ENCODE results near the gene MYOM1. TPM values are rescaled to one million over a fixed set of nuclear protein-coding genes. Genes with fewer than 3 reads are reported as not detected.
A peak's percentile ranks its signal among the peaks of the same experiment; 100 is the strongest.
"Not testable (repeated sequence)": the region's sequence is repeated elsewhere in the genome, so short reads cannot be mapped to it uniquely, and the experiment has no call there.

Gene MYOM1
- total RNA-seq, 2 donors from 2014 or later = 2.8 to 7.9 TPM

DNA sequence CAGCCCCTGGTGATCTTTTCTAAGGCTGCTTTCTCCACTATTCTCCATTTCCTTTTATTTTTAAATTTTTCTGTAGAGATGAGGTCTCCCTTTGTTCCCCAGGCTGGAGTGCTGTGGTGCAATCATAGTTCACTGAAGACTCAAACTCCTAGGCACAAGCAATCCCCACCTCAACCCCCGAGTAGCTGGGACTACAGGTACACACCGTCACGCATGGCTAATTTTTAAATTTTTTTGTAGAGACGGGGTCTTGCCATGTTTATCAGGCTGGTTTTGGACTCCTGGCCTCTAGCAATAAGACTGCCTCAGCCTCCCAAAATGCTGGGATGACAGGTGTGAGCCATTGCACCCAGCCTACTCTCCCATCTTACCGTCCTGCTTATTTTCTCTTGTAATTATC lies 184.1 kb downstream of the MYOM1 start:
- Histone ChIP-seq H3K9ac (ENCODE audit: low read depth in 2 of 2, low read length in 2 of 2) (no peak overlapping the region), H3K27ac (no peak overlapping the region), H3K36me3 (no peaks in the 10 kb centered on the region), H3K4me3 (no peak overlapping the region), H3K27me3 (no peaks in the 10 kb centered on the region), H3K4me1 (no peaks in the 10 kb centered on the region), H3K9me3 (no peaks in the 10 kb centered on the region)
- TF ChIP-seq, protein P1, sequence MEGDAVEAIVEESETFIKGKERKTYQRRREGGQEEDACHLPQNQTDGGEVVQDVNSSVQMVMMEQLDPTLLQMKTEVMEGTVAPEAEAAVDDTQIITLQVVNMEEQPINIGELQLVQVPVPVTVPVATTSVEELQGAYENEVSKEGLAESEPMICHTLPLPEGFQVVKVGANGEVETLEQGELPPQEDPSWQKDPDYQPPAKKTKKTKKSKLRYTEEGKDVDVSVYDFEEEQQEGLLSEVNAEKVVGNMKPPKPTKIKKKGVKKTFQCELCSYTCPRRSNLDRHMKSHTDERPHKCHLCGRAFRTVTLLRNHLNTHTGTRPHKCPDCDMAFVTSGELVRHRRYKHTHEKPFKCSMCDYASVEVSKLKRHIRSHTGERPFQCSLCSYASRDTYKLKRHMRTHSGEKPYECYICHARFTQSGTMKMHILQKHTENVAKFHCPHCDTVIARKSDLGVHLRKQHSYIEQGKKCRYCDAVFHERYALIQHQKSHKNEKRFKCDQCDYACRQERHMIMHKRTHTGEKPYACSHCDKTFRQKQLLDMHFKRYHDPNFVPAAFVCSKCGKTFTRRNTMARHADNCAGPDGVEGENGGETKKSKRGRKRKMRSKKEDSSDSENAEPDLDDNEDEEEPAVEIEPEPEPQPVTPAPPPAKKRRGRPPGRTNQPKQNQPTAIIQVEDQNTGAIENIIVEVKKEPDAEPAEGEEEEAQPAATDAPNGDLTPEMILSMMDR (IDR thresholded peaks at IDR 0.05) = no peak
- DNase-seq = no peak
- intact Hi-C loops (cut with DNase I) = no loop called here

DNA sequence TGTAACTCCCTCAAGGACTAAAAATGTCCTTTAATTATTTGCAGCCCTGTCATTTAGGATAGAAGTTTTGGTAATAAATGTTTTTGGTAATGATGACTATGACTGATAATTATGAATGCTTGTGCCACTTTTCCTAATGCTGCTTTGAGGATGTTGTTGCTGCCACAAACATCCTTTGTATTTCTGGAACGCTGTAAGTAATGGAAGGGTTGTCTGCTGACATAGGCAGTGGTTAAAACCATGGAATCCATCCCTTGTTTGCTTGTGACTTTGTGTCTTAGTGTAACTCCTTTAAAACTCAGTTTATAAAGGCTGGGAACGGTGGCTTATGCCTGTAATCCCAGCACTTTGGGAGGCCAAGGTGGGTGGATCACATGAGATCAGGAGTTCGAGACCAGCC lies 187.0 kb downstream of the MYOM1 start:
- Histone ChIP-seq H3K9me3 (no peaks in the 10 kb centered on the region), H3K4me1 (no peaks in the 10 kb centered on the region), H3K27me3 (no peaks in the 10 kb centered on the region), H3K4me3 (no peak overlapping the region), H3K36me3 (no peaks in the 10 kb centered on the region), H3K9ac (ENCODE audit: low read depth in 2 of 2, low read length in 2 of 2) (no peak overlapping the region), H3K27ac (no peak overlapping the region)
- DNase-seq = no peak
- TF ChIP-seq, protein P1 (IDR thresholded peaks at IDR 0.05) = no peak
- intact Hi-C loops (cut with DNase I) = no loop called here

DNA sequence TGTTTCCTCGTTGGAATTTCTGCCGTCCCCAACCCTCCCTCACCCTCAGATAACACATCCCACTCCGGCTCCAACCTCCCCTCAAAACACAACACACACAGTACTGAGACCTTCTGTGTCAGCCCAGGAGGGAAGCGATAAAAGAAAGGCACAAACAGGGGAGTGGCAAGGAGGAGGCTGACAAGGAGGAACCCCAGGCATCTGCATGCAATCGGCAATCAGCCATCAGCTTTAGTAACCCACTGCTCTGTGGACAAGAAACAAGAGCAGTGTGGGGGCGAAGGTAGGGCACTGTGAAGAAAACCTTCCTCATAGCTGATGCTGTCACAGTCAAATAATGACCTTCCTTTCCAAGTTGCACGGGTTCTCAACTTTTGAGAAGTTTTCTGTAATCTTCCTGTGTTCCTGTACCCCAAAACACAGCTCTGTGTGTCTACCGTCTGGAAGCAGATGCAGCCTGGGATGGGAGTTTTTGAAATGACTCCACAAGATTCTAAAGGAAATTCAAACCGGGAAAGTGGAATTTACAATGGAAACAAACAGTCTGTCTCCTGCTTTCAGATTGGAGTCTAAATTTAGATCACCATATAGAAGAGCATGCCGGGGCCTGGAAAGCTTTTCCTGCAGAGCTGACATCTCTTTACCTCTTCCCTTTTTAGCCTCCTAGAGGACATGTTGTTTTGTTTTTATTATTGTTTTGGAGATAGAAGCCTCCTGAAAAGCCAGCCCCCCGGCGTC lies 190.4 kb downstream of the MYOM1 start:
- peak overlapping the region; percentile 12 to 40 for H3K9ac ChIP-seq (ENCODE audit: low read depth in 2 of 2, low read length in 2 of 2)
- H3K27ac ChIP-seq = no peak overlapping the region
- peak; percentile 33 for DNase-seq
- no peaks in the 10 kb centered on the region for H3K4me1 ChIP-seq
- H3K36me3 ChIP-seq = no peaks in the 10 kb centered on the region
- TF ChIP-seq, protein P1 (IDR thresholded peaks at IDR 0.05) = no peak
- no peaks in the 10 kb centered on the region for H3K27me3 ChIP-seq
- intact Hi-C loops (cut with DNase I) = no loop called here
- H3K9me3 ChIP-seq = no peaks in the 10 kb centered on the region
- H3K4me3 ChIP-seq = no peak overlapping the region

DNA sequence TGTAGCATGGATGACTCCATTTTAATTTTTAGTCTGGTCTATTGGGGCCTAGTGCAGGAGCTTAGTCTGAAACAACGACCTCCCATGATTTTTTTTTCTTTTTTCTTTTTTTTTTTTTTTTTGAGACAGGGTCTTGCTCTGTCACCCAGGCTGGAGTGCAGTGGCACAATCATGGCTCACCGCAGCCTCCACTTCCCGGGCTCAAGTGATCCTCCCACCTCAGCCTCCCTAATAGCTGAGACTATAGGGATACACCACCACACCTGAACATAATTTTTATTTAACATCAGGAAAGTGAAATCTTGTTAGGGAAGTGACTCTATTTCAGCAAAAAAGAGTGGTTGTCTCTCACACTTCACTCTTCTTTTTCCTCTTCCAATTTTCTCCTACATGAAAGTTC lies 191.7 kb downstream of the MYOM1 start:
- intact Hi-C loops (cut with DNase I) = not testable (repeated sequence)

DNA sequence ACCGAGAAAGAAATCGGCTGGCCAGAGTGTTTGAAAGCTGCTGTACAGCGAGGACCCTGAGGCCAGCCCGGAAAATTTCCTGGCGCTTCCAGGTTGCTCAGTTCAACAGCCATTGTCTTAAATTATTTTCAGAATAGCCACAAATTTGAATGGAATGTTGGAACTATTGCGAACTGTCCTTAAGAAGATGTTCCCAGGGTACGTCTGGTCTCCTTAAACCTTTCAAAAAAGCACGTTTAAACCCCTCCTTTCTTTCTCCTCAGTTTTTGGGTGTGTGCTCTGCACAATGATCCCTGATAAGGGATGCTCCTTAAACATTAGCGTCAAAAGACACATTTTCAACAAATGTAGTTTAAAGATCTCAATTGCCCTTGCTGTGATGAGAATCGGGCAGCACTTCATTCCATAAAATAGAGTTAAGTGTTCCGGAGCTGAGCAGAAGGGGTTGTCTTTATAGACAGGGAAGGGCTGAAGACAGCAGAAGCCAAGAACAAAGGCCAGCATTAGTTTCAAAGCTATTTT lies 192.3 kb downstream of the MYOM1 start:
- H3K9me3 ChIP-seq = no peaks in the 10 kb centered on the region
- TF ChIP-seq, protein P1 (IDR thresholded peaks at IDR 0.05) = no peak
- intact Hi-C loops (cut with DNase I) = no loop called here

More for the DNA sequence above, 191.7 kb downstream of the MYOM1 start:
- H3K4me3 ChIP-seq; H3K27me3 ChIP-seq; H3K27ac ChIP-seq; H3K9me3 ChIP-seq; H3K36me3 ChIP-seq; DNase-seq; H3K9ac ChIP-seq (ENCODE audit: low read depth in 2 of 2, low read length in 2 of 2); H3K4me1 ChIP-seq: not testable (repeated sequence)

DNA sequence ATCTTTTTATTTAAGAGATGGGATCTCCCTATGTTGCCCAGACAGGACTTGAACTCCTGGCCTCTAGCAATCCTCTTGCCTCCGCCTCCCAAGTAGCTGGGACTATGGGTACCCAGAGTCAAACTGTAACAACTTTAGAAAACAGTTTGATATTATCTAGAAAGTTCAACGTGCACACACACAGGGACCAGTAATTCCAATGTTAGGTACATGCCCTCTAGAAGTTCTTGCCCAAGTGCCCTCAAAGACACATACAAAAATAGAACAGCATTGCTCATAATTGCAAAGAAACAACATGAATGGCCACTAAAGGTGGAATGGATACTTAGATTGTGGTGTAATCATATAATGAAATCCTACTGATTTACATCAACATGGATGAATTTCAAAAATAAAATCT lies 194.2 kb downstream of the MYOM1 start:
- TF ChIP-seq, protein P1 (IDR thresholded peaks at IDR 0.05) = no peak
- H3K9me3 ChIP-seq = no peaks in the 10 kb centered on the region
- no peak for DNase-seq
- no peak overlapping the region for H3K27ac ChIP-seq
- no peak overlapping the region for H3K9ac ChIP-seq (ENCODE audit: low read depth in 2 of 2, low read length in 2 of 2)
- H3K4me3 ChIP-seq = no peak overlapping the region
- H3K36me3 ChIP-seq = no peaks in the 10 kb centered on the region
- no peaks in the 10 kb centered on the region for H3K4me1 ChIP-seq
- H3K27me3 ChIP-seq = no peaks in the 10 kb centered on the region
- intact Hi-C loops (cut with DNase I) = no loop called here

More for the DNA sequence above, 192.3 kb downstream of the MYOM1 start:
- DNase-seq = no peak
- Histone ChIP-seq H3K4me1 (no peaks in the 10 kb centered on the region), H3K9ac (ENCODE audit: low read depth in 2 of 2, low read length in 2 of 2) (peak overlapping the region in 1 of 2 donors; percentile 26), H3K27ac (peak overlapping the region; percentile 65), H3K4me3 (no peak overlapping the region), H3K27me3 (no peaks in the 10 kb centered on the region), H3K36me3 (no peaks in the 10 kb centered on the region)

DNA sequence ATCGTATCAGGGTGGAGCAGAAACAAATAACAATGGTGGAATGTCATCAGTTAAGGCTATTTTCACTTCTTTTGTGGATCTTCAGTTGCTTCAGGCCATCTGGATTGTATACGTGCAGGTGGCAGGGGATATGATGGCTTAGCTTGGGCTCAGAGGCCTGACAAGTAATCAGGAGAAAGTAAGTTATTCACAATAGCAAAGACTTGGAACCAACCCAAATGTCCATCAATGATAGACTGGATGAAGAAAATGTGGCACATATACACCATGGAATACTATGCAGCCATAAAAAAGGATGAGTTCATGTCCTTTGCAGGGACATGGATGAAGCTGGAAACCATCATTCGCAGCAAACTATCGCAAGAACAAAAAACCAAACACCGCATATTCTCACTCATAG lies 196.2 kb downstream of the MYOM1 start:
- H3K27me3 ChIP-seq; DNase-seq; H3K4me1 ChIP-seq; H3K4me3 ChIP-seq; H3K9me3 ChIP-seq; H3K36me3 ChIP-seq; H3K27ac ChIP-seq; intact Hi-C loops (cut with DNase I); H3K9ac ChIP-seq (ENCODE audit: low read depth in 2 of 2, low read length in 2 of 2): not testable (repeated sequence)
